Astrocyte (in vitro differentiated cells and primary cell): ENCODE results near the gene ANXA2. TPM values are rescaled to one million over a fixed set of nuclear protein-coding genes. Genes with fewer than 3 reads are reported as not detected.

ENCODE experiments used
- DNase-seq: peaks from one replicate; pipeline ENCODE4 v3.0.0-alpha.2; 2010; ENCODE audit warnings: low read depth
- FAIRE-seq: peaks from 2 replicates; lab custom pipeline; 2011; peaks lifted over from hg19 to GRCh38; lab: Jason Lieb, UNC
- H2AFZ ChIP-seq: 2 replicates; pipeline ENCODE4 v1.6.0; 2012; ENCODE audit warnings: low read depth, low read length, inconsistent platforms
- H3K27ac ChIP-seq: 2 replicates; pipeline ENCODE4 v1.5.1; 2011; ENCODE audit warnings: low read depth, low read length, inconsistent platforms
- H3K27me3 ChIP-seq: 2 replicates; pipeline ENCODE4 v1.6.0; 2011; ENCODE audit warnings: low read length, inconsistent platforms; ENCODE audit not compliant: insufficient read depth
- H3K36me3 ChIP-seq: 2 replicates; pipeline ENCODE4 v1.5.1; 2011; ENCODE audit warnings: low read length, inconsistent platforms; ENCODE audit not compliant: insufficient read depth
- H3K4me1 ChIP-seq: 2 replicates; pipeline ENCODE4 v1.5.1; 2011; ENCODE audit warnings: low read length, inconsistent platforms; ENCODE audit not compliant: insufficient read depth
- H3K4me2 ChIP-seq: 2 replicates; pipeline ENCODE4 v1.6.0; 2012; ENCODE audit warnings: low read length, inconsistent platforms
- H3K4me3 ChIP-seq: 2 replicates; pipeline ENCODE4 v1.5.1; 2011; ENCODE audit warnings: low read depth, mild to moderate bottlenecking, low read length, inconsistent platforms; ENCODE audit not compliant: insufficient read depth
- H3K79me2 ChIP-seq: 2 replicates; pipeline ENCODE4 v1.6.0; 2012; ENCODE audit warnings: mild to moderate bottlenecking, low read length, inconsistent platforms; ENCODE audit not compliant: insufficient read depth
- H3K9ac ChIP-seq: 2 replicates; pipeline ENCODE4 v1.6.0; 2012; ENCODE audit warnings: mild to moderate bottlenecking, low read length, inconsistent platforms
- H3K9me3 ChIP-seq: 2 replicates; pipeline ENCODE4 v1.5.1; 2012; ENCODE audit warnings: low read depth, mild to moderate bottlenecking, low read length, inconsistent platforms; ENCODE audit not compliant: insufficient read depth
- H4K20me1 ChIP-seq: 2 replicates; pipeline ENCODE4 v1.6.0; 2012; ENCODE audit warnings: low read length, inconsistent platforms; ENCODE audit not compliant: insufficient read depth
- H3K27ac Mint-ChIP-seq: one replicate; pipeline ENCODE4 v1.8.0; 2021; ENCODE audit warnings: mild to moderate bottlenecking, mixed read lengths; ENCODE audit not compliant: unreplicated experiment
- H3K27me3 Mint-ChIP-seq: one replicate; pipeline ENCODE4 v1.8.0; 2021; ENCODE audit warnings: low read depth, mixed read lengths; ENCODE audit not compliant: unreplicated experiment
- H3K36me3 Mint-ChIP-seq: one replicate; pipeline ENCODE4 v1.8.0; 2021; ENCODE audit warnings: low read depth, mixed read lengths; ENCODE audit not compliant: unreplicated experiment
- H3K4me1 Mint-ChIP-seq: one replicate; pipeline ENCODE4 v1.8.0; 2021; ENCODE audit warnings: low read depth, mixed read lengths; ENCODE audit not compliant: unreplicated experiment
- H3K4me3 Mint-ChIP-seq: one replicate; pipeline ENCODE4 v1.8.0; 2021; ENCODE audit warnings: mild to moderate bottlenecking, moderate library complexity, mixed read lengths; ENCODE audit not compliant: unreplicated experiment
- H3K9me3 Mint-ChIP-seq: one replicate; pipeline ENCODE4 v1.8.0; 2021; ENCODE audit warnings: mild to moderate bottlenecking, mixed read lengths; ENCODE audit not compliant: unreplicated experiment
- EZH2 ChIP-seq: IDR thresholded peaks from 2 replicates; pipeline ENCODE4 v1.6.1; 2012; ENCODE audit warnings: mild to moderate bottlenecking, low read length, inconsistent platforms; ENCODE audit not compliant: insufficient read depth
- total RNA-seq: library from RNA; stranded (reverse); gene quantifications from 2 replicates; pipeline ENCODE4 v1.2.1, GENCODE V29; 2021
- TF ChIP-seq, protein P1 (sequence below): IDR thresholded peaks from 2 replicates; pipeline ENCODE4 v1.5.1; 2011; ENCODE audit warnings: low read depth, mild to moderate bottlenecking, inconsistent platforms, low read length, moderate library complexity; ENCODE audit not compliant: insufficient read depth

Gene ANXA2
- total RNA-seq, 1 donor from 2014 or later: 2,599 TPM

GRCh38 chr15:60400944-60401343 is 3.2 kb upstream of the ANXA2 start:
- no peak overlapping the region for H3K4me3 ChIP-seq
- Mint-ChIP-seq H3K4me3 (no peak overlapping the region), H3K27ac (peak overlapping the region; percentile 89), H3K27me3 (no peaks in the 10 kb centered on the region), H3K4me1 (peaks cover 43% of the 10 kb centered on the region), H3K36me3 (peaks cover 12% of the 10 kb centered on the region), H3K9me3 (no peaks in the 10 kb centered on the region)
- no peaks in the 10 kb centered on the region for H3K27me3 ChIP-seq
- peaks cover 6% of the 10 kb centered on the region for H3K36me3 ChIP-seq
- peaks cover 18% of the 10 kb centered on the region for H3K79me2 ChIP-seq
- no peak overlapping the region for H3K9ac ChIP-seq
- peaks cover 50% of the 10 kb centered on the region for H3K4me1 ChIP-seq
- peak overlapping the region; percentile 29 for H3K4me2 ChIP-seq
- FAIRE-seq (no peak), DNase-seq (no peak)
- H3K9me3 ChIP-seq: no peaks in the 10 kb centered on the region
- H2AFZ ChIP-seq: no peak overlapping the region
- H4K20me1 ChIP-seq: peaks cover 15% of the 10 kb centered on the region
- peak overlapping the region; percentile 75 for H3K27ac ChIP-seq
- TF ChIP-seq, protein P1, sequence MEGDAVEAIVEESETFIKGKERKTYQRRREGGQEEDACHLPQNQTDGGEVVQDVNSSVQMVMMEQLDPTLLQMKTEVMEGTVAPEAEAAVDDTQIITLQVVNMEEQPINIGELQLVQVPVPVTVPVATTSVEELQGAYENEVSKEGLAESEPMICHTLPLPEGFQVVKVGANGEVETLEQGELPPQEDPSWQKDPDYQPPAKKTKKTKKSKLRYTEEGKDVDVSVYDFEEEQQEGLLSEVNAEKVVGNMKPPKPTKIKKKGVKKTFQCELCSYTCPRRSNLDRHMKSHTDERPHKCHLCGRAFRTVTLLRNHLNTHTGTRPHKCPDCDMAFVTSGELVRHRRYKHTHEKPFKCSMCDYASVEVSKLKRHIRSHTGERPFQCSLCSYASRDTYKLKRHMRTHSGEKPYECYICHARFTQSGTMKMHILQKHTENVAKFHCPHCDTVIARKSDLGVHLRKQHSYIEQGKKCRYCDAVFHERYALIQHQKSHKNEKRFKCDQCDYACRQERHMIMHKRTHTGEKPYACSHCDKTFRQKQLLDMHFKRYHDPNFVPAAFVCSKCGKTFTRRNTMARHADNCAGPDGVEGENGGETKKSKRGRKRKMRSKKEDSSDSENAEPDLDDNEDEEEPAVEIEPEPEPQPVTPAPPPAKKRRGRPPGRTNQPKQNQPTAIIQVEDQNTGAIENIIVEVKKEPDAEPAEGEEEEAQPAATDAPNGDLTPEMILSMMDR: no peak
- TF ChIP-seq EZH2: no peak

DNA sequence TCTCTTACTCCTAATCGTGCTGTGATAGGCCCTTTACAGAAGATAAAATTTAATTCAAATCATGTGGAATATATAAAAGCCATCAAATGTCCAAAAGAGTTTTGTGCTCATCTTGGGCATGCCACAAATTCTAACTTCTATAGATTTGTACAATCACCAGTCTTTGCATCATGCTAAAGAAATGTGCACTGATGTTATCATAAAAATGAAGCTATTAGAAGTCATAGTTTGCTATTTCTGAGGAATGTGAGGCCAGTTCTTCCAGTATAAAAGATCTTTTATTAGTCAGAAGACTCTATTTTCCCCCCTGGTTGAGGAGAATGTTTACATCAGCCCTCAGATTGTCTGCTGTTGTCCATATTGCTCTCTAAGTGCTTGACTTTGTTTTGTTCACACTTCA is 2.1 kb upstream of the ANXA2 start:
- peak overlapping the region; percentile 86 for H3K4me2 ChIP-seq
- H3K27ac ChIP-seq: peak overlapping the region; percentile 92
- no peaks in the 10 kb centered on the region for H3K27me3 ChIP-seq
- H3K36me3 ChIP-seq: peaks cover 17% of the 10 kb centered on the region
- Mint-ChIP-seq H3K36me3 (peaks cover 18% of the 10 kb centered on the region), H3K27ac (peak overlapping the region; percentile 98), H3K27me3 (no peaks in the 10 kb centered on the region), H3K4me3 (peak overlapping the region; percentile 73), H3K4me1 (peaks cover 47% of the 10 kb centered on the region), H3K9me3 (no peaks in the 10 kb centered on the region)
- peak overlapping the region; percentile 54 for H3K4me3 ChIP-seq
- H2AFZ ChIP-seq: no peak overlapping the region
- H4K20me1 ChIP-seq: peaks cover 25% of the 10 kb centered on the region
- H3K9me3 ChIP-seq: no peaks in the 10 kb centered on the region
- peak overlapping the region; percentile 99 for H3K9ac ChIP-seq
- peak; percentile 81 for DNase-seq
- H3K4me1 ChIP-seq: peaks cover 59% of the 10 kb centered on the region
- TF ChIP-seq, protein P1: no peak
- TF ChIP-seq EZH2: no peak
- peaks cover 28% of the 10 kb centered on the region for H3K79me2 ChIP-seq
- peak; percentile 26 for FAIRE-seq

- H3K27me3 Mint-ChIP-seq: no peaks in the 10 kb centered on the region
- Histone ChIP-seq H3K4me2 (peak overlapping the region; percentile 86), H3K27me3 (no peaks in the 10 kb centered on the region), H3K36me3 (peaks cover 21% of the 10 kb centered on the region), H3K4me3 (peak overlapping the region; percentile 54), H4K20me1 (peaks cover 30% of the 10 kb centered on the region), H3K9me3 (no peaks in the 10 kb centered on the region), H2AFZ (no peak overlapping the region), H3K79me2 (peaks cover 34% of the 10 kb centered on the region), H3K4me1 (peaks cover 65% of the 10 kb centered on the region), H3K9ac (peak overlapping the region; percentile 99), H3K27ac (peak overlapping the region; percentile 92)
- H3K4me3 Mint-ChIP-seq: peak overlapping the region; percentile 73
- no peak for FAIRE-seq
- peaks cover 18% of the 10 kb centered on the region for H3K36me3 Mint-ChIP-seq
- H3K27ac Mint-ChIP-seq: peak overlapping the region; percentile 98
- no peak for DNase-seq
- TF ChIP-seq, protein P1: no peak
- no peak for TF ChIP-seq EZH2
- peaks cover 51% of the 10 kb centered on the region for H3K4me1 Mint-ChIP-seq
- H3K9me3 Mint-ChIP-seq: no peaks in the 10 kb centered on the region
Observed at GRCh38 chr15:60399246-60399915, 1.6 kb upstream of the ANXA2 start.
